Erythroblast (primary cell): ENCODE measurements around the gene CACNA2D2.

ENCODE experiments used
- GATA1 ChIP-seq: IDR thresholded peaks from 2 replicates; pipeline ENCODE4 v1.6.1; 2011; ENCODE audit warnings: low read depth, mild to moderate bottlenecking, control low read depth, low read length, moderate library complexity
- POLR2A ChIP-seq: IDR thresholded peaks from 2 replicates; pipeline ENCODE4 v1.6.1; 2011; ENCODE audit warnings: mild to moderate bottlenecking, low read length

DNA sequence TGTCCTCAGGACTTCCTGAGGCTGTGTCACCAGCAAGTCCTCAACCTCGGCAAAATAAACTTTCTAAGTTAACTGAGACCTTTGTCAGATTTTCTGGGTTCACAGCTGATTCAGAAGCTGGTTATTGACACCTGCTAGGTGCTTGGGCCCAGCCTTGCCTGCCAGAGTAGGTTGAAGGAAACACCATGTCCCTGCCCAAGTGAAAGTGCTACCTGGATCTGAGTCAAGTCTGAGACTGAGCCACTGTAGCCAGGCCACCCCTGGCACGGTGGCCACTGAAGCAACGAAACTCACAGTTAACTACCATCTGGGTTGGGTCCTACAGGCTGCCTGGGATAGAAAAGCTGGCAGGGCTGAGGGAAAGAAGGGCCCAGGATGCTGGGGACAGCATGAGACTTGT lies 189.1 kb downstream of the CACNA2D2 start:
- TF ChIP-seq POLR2A: no peak
- TF ChIP-seq GATA1: no peak
